Measurements from ENCODE around the gene JDP2. TPM values are rescaled to one million over a fixed set of nuclear protein-coding genes. Genes with fewer than 3 reads are reported as not detected.

The JDP2 gene
- total RNA-seq, 1 donor from 2014 or later: 1.8 TPM

DNA sequence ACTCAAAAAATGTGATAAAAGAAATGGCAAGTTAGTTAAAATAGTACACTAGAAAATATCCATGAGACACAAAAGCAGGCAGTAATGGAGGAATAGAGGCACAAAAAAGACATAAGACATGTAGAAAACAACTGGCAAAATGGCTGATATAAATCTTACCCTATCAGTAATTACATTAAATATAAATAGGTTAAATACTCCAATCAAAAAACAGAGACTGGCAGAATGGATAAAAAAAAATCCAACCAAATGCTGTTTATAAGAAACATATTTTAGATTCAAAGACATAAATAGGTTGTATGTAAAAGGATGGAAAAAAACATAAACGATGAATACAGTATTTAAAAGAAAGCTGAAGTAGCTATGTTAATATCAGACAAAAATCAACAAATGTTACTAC is 79.1 kb downstream of the JDP2 start:
- no peak for DNase-seq (ENCODE audit: low spot score)
- Mint-ChIP-seq H3K27ac (no peak overlapping the region), H3K4me3 (no peak overlapping the region), H3K9me3 (peaks cover 38% of the 10 kb centered on the region), H3K36me3 (ENCODE audit: low read depth) (peaks cover 12% of the 10 kb centered on the region), H3K4me1 (ENCODE audit: low read depth) (peaks cover 15% of the 10 kb centered on the region), H3K27me3 (ENCODE audit: insufficient read depth) (no peaks in the 10 kb centered on the region)
- intact Hi-C loops (cut with micrococcal nuclease): no loop called here

DNA sequence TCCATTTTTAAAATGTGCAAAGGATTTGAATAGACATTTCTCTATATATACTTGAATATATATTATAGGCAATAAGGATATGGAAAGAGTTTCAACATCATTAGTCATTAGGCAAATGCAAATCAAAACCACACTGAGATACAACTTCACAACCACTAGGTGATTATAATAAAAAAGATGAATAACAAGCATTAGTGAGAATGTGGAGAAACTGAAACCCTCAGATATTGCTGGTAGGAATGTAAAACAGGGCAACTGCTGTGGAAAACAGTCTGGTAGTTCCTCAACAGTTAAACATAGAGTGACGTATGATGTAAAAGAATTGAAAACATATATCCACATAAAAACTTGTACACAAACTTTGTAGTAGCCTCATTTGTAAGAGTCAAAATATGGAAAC is 82.7 kb downstream of the JDP2 start:
- peaks cover 43% of the 10 kb centered on the region for H3K9me3 Mint-ChIP-seq

DNA sequence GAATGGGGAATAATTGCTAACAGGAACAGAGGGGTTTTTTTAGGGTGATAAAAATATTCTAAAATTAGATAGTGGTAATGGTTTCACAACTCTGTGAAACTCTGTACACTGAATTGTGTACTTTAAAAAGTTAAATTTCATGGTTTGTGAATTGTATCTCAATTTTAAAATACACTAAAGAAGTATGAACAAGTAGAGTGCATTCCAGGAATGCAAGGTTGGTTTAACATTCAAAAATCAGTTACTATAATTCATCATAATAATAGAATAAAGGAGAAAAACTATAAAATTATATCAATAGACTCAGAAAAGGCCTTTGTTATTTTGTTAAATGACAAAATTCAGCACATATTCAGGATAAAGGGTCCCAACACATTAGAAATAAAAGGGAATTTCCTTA is 83.4 kb downstream of the JDP2 start:
- peaks cover 43% of the 10 kb centered on the region for H3K9me3 Mint-ChIP-seq
- no peak for DNase-seq (ENCODE audit: low spot score)
- peaks cover 15% of the 10 kb centered on the region for H3K36me3 Mint-ChIP-seq (ENCODE audit: low read depth)
- no peak overlapping the region for H3K4me3 Mint-ChIP-seq
- peaks cover 40% of the 10 kb centered on the region for H3K4me1 Mint-ChIP-seq (ENCODE audit: low read depth)
- peak overlapping the region; percentile 31 for H3K27ac Mint-ChIP-seq
- intact Hi-C loops (cut with micrococcal nuclease): no loop called here
- H3K27me3 Mint-ChIP-seq (ENCODE audit: insufficient read depth): no peaks in the 10 kb centered on the region

More for the DNA sequence above, 82.7 kb downstream of the JDP2 start:
- H3K4me3 Mint-ChIP-seq: no peak overlapping the region
- H3K36me3 Mint-ChIP-seq (ENCODE audit: low read depth): peaks cover 15% of the 10 kb centered on the region
- peak overlapping the region; percentile 31 for H3K27ac Mint-ChIP-seq
- intact Hi-C loops (cut with micrococcal nuclease): loop anchor here (1.0 kb wide), 1 partner anchor 12 kb away; the partner anchor contains the start of gene BATF
- no peak for DNase-seq (ENCODE audit: low spot score)
- peaks cover 34% of the 10 kb centered on the region for H3K4me1 Mint-ChIP-seq (ENCODE audit: low read depth)
- no peaks in the 10 kb centered on the region for H3K27me3 Mint-ChIP-seq (ENCODE audit: insufficient read depth)

DNA sequence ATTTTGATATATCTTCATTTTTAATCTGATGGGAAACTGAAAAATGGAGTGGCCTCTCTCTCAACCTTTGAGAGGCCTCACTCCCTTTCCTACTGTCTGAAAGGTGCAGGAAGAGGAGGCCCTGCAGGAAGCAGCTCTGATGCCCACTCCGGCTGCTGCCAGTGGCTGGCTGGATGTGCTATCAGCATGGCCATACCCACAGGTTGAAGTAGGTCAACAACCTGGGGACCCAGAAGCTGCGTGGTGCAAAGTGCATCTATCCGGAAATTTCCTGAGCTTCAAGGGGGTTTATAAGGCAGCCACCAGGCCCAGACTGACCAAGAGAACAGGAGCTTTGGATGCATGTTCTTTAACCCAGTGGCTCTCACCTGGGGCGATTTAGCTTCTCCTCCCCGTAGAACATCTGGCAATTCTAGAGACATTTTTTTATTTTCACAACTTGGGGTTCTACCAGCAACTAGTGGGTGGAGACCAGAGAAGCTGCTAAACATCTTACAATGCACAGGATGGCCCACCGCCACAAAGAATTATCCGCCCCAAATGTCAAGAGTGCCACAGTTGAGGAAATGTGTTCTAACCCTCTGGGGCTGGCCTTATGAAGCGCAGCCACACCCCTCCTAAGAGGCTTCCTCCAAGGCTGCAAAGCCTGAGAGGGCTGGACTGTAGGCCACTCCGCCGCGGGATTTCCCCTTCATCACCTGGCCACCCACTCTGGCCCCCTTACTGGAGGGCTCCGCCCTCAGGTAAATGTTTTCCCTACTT is 86.3 kb downstream of the JDP2 start:
- intact Hi-C loops (cut with micrococcal nuclease): no loop called here
- Mint-ChIP-seq H3K9me3 (peaks cover 29% of the 10 kb centered on the region), H3K4me1 (ENCODE audit: low read depth) (peaks cover 47% of the 10 kb centered on the region), H3K4me3 (no peak overlapping the region), H3K36me3 (ENCODE audit: low read depth) (peaks cover 13% of the 10 kb centered on the region), H3K27ac (no peak overlapping the region), H3K27me3 (ENCODE audit: insufficient read depth) (no peaks in the 10 kb centered on the region)
- no peak for DNase-seq (ENCODE audit: low spot score)

DNA sequence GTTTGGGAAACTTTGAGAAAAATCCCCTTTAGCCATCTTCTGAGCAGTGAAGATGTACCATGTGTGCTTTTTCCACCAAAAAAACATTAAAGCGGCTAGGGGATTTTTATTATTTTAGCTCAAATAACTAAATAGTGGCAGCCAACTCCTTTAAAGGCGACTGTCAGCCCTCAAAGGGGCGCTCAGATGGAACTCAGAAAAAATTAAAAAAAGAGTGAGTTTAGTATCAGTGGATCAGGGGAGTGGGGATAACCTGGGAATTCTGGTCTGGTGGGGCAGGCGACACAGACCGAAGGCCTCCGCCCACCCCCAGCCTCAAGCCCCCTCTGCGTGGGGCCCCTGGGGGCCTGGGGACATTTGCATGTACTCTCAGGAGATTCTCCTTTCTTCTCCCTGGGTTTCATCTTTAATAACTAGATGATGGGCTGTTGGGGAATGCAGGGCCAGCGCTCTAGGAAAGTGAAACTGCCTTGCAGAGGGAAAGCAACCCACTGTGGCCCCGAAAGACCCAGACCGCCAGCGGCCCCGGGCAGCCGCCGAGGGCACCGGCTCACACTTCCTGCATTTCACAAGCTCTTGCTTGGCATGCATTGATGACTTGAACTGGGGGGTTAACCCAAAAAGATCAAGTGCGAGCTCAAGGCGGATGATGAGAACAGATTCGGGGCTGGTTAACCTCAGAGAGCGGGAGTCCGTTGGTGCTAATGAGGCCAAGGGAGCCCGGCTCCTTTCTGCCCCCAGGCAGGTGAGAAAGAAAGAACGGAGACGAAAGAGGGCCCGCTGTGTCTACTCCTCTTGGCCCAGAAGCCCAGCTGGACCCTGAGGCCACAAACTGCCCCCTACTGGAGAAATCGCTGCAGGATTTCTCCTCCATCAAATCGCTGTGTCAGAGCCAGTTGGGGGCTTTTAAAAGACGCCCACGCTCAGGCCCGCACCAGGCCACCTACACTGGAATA is 87.1 kb downstream of the JDP2 start:
- no peak for DNase-seq (ENCODE audit: low spot score)
- intact Hi-C loops (cut with micrococcal nuclease): no loop called here
- Mint-ChIP-seq H3K27ac (peak overlapping the region; percentile 87), H3K27me3 (ENCODE audit: insufficient read depth) (no peaks in the 10 kb centered on the region), H3K4me1 (ENCODE audit: low read depth) (peaks cover 50% of the 10 kb centered on the region), H3K36me3 (ENCODE audit: low read depth) (peaks cover 11% of the 10 kb centered on the region), H3K4me3 (peak overlapping the region; percentile 53), H3K9me3 (peaks cover 20% of the 10 kb centered on the region)

DNA sequence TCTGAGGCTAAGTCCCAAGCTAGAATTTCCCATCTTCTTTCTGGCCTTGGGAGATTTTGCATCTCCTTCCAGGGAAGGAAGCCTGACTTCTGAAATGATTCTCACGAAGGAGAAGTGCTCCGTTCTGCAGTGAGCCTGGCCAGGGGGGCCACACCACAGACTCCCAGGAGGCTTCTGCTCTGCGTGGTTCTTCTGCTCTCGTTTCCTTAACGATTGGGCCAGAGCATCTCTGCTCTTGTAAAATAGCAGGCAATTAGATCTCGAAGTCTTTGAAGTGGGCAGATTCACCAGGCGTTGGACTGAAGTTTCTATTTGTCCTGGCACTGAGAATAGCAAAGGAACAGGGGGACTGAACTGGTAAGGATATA is 87.8 kb downstream of the JDP2 start:
- H3K9me3 Mint-ChIP-seq: peaks cover 14% of the 10 kb centered on the region
- no peak for DNase-seq (ENCODE audit: low spot score)
- intact Hi-C loops (cut with micrococcal nuclease): no loop called here

DNA sequence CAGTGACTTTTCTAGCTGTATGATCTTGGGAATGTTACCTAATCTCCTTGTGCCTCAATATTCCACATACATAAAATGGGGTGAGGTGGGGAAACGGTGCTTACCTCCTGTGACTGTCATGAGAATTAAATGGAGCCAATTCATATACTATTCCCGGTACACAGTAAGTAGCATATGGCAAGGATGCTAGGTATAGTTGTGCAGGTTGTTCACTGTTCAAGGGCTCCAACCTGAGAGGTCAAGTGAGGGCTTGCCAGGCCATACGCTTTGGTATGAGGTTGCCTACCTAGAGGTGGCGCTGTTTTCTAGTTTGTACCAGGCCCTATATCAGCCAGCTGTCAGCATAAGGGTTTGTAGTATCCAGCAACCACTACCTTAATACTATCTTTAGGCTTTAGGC is 90.8 kb downstream of the JDP2 start:
- H3K27ac Mint-ChIP-seq: no peak overlapping the region
- peaks cover 65% of the 10 kb centered on the region for H3K4me1 Mint-ChIP-seq (ENCODE audit: low read depth)
- peaks cover 14% of the 10 kb centered on the region for H3K36me3 Mint-ChIP-seq (ENCODE audit: low read depth)
- H3K27me3 Mint-ChIP-seq (ENCODE audit: insufficient read depth): no peaks in the 10 kb centered on the region
- DNase-seq (ENCODE audit: low spot score): peak; percentile 37
- H3K9me3 Mint-ChIP-seq: no peaks in the 10 kb centered on the region
- intact Hi-C loops (cut with micrococcal nuclease): loop anchor here (1.0 kb wide), 1 partner anchor 136 kb away; no protein-coding TSS in a partner anchor
- no peak overlapping the region for H3K4me3 Mint-ChIP-seq

More for the DNA sequence above, 87.8 kb downstream of the JDP2 start:
- Mint-ChIP-seq H3K27ac (peak overlapping the region; percentile 47), H3K4me3 (peak overlapping the region; percentile 44), H3K27me3 (ENCODE audit: insufficient read depth) (no peaks in the 10 kb centered on the region), H3K36me3 (ENCODE audit: low read depth) (peaks cover 8% of the 10 kb centered on the region), H3K4me1 (ENCODE audit: low read depth) (peaks cover 50% of the 10 kb centered on the region)

DNA sequence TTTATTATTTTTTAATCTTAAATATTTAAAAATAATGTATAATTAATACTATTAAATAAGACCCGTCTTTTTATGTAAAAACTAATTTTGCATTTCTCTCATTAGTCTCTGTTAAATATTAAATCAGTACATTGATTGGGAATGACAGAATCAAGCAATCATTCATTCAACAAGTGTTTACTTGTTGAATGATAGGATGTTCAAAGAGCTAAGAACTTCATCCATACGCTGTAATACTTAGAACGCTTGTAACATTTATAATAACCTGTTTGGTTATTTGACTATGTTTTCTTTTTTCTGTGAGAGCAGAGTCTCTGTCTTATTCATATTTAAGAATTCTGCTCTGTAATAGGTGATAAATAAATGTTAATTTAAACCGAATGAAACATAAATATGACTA is 91.6 kb downstream of the JDP2 start:
- H3K9me3 Mint-ChIP-seq: no peaks in the 10 kb centered on the region
- H3K27ac Mint-ChIP-seq: no peak overlapping the region
- intact Hi-C loops (cut with micrococcal nuclease): no loop called here
- no peak for DNase-seq (ENCODE audit: low spot score)
- H3K36me3 Mint-ChIP-seq (ENCODE audit: low read depth): peaks cover 22% of the 10 kb centered on the region
- H3K27me3 Mint-ChIP-seq (ENCODE audit: insufficient read depth): no peaks in the 10 kb centered on the region
- H3K4me3 Mint-ChIP-seq: no peak overlapping the region
- peaks cover 66% of the 10 kb centered on the region for H3K4me1 Mint-ChIP-seq (ENCODE audit: low read depth)

DNA sequence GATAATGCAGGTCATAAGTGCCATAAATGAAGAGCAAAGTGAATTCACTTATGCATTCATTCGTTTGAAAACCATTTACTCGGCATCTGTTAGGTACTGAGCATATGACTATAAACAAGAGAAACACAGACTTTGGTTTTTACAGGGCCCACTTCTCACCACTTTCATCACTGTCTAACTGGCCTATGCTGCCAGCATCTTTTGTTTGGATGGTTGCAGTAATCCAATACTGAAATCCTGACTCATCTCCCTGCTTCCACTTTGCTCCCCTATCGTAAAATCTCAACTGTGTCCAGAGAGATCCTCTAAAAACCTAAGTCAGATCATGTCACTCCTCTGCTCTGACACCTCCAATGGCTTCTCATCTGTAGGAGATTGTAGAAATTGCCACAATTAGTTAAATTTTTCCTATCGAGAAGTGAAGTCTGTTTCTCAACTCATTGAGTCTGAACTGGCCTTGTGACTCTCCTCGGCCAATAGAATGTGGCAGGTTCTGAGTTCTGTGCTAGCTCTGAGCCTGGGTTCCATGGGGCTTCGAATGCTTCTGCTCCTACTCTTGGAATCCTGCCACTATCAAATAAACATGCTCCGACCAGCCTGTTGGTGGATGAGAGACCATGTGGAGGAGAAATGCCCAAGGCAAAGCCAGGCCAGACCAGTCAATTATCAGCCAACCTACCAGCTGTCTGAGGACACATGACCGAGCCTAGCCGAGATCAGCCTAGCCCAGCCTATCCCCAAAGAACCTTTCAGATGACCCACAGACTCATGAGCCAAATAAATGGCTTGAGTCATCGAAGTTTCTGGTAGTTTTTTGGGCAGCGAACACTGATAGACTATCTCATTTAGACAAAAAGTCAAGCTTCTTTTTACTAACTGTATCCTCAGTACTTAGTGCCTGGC is 92.3 kb downstream of the JDP2 start:
- no peaks in the 10 kb centered on the region for H3K27me3 Mint-ChIP-seq (ENCODE audit: insufficient read depth)
- intact Hi-C loops (cut with micrococcal nuclease): no loop called here
- H3K9me3 Mint-ChIP-seq: no peaks in the 10 kb centered on the region
- H3K36me3 Mint-ChIP-seq (ENCODE audit: low read depth): peaks cover 29% of the 10 kb centered on the region
- peak overlapping the region; percentile 95 for H3K27ac Mint-ChIP-seq
- peak overlapping the region; percentile 32 for H3K4me3 Mint-ChIP-seq
- peaks cover 66% of the 10 kb centered on the region for H3K4me1 Mint-ChIP-seq (ENCODE audit: low read depth)
- no peak for DNase-seq (ENCODE audit: low spot score)

DNA sequence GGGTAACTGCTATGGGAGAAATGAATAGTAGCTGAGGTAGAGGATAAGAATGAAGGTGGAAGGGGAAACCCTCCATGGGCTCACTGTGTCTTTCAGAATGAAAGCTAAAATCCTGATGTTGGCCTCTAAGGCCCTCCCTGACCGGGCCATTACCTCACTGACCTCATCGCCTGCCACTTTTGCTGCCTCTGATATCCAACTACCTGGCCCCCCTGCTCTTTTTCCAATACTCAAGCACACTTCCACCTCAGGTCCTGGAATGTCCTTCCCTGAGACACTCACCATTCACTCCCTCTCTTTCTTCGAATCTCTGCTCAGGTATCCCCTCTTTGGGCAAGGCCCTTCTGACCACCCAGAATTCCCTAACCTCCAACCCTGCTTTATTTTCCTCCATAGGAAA is 93.0 kb downstream of the JDP2 start:
- intact Hi-C loops (cut with micrococcal nuclease): no loop called here
- H3K4me3 Mint-ChIP-seq: peak overlapping the region; percentile 96
- no peaks in the 10 kb centered on the region for H3K27me3 Mint-ChIP-seq (ENCODE audit: insufficient read depth)
- no peaks in the 10 kb centered on the region for H3K9me3 Mint-ChIP-seq
- H3K36me3 Mint-ChIP-seq (ENCODE audit: low read depth): peaks cover 36% of the 10 kb centered on the region
- peaks cover 65% of the 10 kb centered on the region for H3K4me1 Mint-ChIP-seq (ENCODE audit: low read depth)
- DNase-seq (ENCODE audit: low spot score): no peak
- H3K27ac Mint-ChIP-seq: peak overlapping the region; percentile 95

DNA sequence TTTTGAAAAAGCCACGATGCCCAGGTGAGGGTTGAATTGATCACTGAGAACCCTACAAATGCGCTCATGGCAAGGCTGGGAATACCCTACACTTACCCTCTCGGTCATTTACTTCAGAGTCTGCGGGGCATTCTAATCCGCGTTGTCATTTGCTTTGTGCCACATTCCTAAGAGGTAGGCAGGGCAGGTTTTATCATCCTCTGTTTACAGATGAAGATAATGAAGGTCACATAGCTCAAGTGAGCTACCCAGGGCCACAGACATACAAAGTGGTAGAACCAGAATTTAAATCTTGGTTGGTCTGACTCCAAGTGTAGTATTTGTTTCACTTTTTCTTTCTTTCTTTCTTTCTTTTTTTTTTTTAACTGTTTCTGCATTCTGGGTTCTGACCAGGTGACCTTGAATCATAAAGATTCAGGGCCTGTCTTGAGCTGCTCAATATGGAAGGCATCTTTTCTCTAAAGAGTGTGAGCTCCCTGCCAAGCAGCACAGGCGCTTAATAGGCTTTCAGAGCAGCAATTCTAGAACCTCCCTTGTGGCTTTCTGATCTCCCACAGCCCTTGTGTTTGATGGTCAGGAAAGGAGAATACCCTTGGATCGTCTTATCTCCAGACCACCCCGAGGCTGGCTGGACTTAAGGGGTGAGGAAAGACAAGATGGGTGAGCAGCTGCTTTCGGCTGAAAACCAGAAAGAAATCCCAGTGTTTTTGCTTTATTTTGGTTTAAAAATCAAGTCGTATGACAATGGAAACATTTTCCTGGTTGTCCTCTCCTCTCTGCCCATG is 93.8 kb downstream of the JDP2 start:
- no peak for DNase-seq (ENCODE audit: low spot score)
- intact Hi-C loops (cut with micrococcal nuclease): loop anchor here (1.0 kb wide), 7 partner anchors 11 to 140 kb away; partner anchors contain the start of gene TTLL5
- Mint-ChIP-seq H3K27ac (peak overlapping the region; percentile 95), H3K4me3 (peak overlapping the region; percentile 96), H3K9me3 (no peaks in the 10 kb centered on the region), H3K27me3 (ENCODE audit: insufficient read depth) (no peaks in the 10 kb centered on the region), H3K36me3 (ENCODE audit: low read depth) (peaks cover 44% of the 10 kb centered on the region), H3K4me1 (ENCODE audit: low read depth) (peaks cover 68% of the 10 kb centered on the region)
